GM18519 (cell line): ENCODE data around the gene ESCO1.
"Not testable (repeated sequence)": the region's sequence is repeated elsewhere in the genome, so short reads cannot be mapped to it uniquely, and the experiment has no call there.

Experiments
- ATAC-seq: cut with Tn5 transposase; IDR thresholded peaks from one replicate; pipeline ENCODE4 v1.9.1; 2021; ENCODE audit warnings: mild to moderate bottlenecking, moderate library complexity; ENCODE audit not compliant: unreplicated experiment, low FRiP score

ESCO1 gene, protein sequence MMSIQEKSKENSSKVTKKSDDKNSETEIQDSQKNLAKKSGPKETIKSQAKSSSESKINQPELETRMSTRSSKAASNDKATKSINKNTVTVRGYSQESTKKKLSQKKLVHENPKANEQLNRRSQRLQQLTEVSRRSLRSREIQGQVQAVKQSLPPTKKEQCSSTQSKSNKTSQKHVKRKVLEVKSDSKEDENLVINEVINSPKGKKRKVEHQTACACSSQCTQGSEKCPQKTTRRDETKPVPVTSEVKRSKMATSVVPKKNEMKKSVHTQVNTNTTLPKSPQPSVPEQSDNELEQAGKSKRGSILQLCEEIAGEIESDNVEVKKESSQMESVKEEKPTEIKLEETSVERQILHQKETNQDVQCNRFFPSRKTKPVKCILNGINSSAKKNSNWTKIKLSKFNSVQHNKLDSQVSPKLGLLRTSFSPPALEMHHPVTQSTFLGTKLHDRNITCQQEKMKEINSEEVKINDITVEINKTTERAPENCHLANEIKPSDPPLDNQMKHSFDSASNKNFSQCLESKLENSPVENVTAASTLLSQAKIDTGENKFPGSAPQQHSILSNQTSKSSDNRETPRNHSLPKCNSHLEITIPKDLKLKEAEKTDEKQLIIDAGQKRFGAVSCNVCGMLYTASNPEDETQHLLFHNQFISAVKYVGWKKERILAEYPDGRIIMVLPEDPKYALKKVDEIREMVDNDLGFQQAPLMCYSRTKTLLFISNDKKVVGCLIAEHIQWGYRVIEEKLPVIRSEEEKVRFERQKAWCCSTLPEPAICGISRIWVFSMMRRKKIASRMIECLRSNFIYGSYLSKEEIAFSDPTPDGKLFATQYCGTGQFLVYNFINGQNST

DNA sequence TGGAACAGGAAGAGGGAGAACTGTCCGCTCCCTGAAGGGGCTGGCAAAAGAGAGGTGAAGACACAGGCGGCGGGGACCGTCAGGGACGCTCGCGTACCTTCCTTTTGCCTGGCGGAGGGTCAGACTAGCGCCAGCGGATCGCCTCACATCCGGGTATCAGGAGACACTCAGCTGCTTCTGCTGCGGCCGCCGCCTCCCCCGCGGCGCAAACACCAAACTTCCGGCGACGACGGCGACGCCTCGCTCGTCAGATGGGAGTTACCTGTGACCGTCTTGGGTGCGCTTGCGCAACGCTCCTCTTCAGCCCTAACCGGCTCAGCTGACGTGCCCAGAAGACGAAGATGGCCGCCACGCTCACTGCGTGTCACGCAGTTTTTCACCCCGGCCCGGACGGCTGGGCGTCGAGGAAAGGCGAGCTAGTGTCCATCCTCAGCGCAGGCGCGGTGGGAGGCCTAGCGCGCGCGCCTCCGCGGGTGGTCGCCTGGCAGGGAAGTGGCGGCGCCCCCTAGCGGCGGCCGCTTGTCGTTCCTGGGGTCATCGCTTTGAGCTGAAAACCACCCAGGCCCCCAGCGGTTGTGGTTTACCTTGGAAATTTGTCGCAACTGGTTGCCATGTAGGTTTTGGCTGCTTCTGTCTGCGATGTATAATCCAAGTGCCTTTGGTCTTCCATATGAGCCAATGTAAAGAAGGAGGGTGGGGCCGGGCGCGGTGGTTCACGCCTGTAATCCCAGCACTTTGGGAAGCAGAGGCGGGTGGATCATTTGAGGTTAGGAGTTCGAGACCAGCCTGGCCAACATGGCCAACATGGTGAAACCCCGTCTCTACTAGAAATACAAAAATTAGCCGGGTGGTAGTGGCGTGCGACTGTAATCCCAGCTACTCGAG, at the start of gene ESCO1:
ESCO1 (minus strand) TSS at position 179 of the 885 bp plus-strand sequence. CDS start 25,861 bp downstream, outside the sequence.
- ATAC-seq: peak; percentile 86

DNA sequence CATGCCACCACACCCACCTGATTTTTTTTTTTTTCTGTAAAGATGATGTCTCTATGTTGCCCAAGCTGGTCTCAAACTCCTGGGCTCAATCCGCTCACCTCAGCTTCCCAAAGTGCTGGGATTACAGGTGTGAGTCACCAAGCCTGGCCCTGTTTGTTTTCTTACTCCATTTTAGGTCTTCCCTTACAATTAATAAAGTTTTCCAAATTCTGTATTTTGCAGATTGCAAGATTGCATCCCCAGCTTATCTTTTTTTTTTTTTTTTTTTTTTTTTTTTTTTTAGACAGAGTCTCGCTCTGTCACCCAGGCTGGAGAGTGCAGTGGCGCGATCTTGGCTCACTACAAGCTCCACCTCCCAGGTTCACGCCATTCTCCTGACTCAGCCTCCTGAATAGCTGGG, 39.9 kb upstream of the ESCO1 start:
- ATAC-seq: not testable (repeated sequence)

DNA sequence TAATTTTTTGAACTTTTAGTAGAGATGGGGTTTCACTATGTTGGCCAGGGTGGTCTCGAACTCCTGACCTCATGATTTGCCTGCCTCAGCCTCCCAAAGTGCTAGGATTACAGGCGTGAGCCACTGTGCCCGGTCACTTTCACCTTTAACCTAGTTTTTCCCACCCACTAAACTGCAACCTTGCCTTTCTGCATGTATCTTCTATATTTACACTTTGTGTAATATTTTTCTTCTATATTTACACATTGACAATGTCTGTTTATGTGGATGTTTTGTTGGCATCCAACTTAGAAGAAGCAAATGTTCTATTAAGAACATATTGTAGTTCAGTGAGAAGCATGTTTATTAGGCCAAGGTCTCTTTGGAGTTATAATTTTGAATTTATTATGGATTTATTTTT, 38.3 kb upstream of the ESCO1 start:
- ATAC-seq: no peak

DNA sequence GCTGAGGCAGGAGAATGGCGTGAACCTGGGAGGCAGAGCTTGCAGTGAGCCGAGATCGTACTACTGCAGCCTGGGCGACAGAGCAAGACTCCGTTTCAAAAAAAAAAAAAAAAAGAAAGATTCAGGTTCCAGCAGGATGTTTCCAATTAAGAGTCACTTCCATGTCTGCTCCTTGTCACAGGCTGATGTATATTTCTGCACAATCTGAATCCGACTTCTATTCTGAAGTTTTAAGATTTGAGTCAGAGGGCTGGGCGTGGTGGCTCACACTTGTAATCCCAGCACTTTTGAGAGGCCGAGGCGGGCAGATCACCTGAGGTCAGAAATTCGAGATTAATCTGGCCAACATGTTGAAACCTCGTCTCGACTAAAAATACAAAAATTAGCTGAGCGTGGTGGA, 36.3 kb upstream of the ESCO1 start:
- ATAC-seq: no peak

DNA sequence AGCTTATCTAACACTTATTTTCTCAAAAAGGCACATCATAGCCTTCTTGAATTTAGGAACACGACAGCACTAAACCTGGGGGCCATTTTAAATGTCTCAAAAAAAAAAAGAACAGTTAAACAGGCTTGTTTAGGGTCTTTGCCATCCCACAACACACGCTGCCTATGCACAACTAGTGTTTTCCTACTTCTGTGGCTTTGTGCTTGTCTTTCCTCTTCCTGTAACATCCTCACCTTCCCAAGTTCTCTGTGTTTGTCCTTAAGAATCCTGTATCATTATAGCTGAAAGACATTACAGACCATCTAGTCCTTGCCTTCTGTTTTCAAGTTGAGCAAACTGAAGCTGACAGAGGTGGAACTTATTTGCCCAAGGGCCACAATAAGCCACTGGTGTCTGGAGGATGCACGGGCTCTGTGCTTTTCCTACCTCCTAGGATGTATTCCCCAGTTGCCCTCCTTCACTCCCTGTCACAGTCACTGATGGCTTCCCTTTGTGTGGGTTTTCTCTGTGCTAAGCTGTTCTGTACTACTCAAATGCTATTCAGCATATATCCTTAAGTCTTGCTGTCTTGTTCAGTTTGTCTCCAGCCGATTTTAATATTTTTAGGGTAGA, 34.2 kb upstream of the ESCO1 start:
- ATAC-seq: no peak

DNA sequence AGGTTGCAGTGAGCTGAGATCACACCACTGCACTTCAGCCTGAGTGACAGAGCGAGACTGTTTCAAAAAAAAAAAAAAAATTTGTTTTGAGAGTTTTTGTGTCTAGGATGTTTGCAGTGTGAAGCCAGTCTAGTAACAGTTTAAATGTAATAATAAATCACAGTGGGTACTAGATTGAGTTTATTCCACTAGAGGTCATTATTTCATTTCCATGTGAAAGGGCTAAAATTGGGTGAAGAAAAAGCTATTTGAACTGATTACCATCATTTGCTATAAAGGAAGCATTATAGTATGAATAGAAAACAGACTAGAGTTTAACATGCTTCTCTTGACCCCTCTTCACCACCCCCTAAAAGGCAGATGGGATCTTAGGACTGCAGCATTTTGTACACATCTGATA, 31.9 kb upstream of the ESCO1 start:
- ATAC-seq: no peak

DNA sequence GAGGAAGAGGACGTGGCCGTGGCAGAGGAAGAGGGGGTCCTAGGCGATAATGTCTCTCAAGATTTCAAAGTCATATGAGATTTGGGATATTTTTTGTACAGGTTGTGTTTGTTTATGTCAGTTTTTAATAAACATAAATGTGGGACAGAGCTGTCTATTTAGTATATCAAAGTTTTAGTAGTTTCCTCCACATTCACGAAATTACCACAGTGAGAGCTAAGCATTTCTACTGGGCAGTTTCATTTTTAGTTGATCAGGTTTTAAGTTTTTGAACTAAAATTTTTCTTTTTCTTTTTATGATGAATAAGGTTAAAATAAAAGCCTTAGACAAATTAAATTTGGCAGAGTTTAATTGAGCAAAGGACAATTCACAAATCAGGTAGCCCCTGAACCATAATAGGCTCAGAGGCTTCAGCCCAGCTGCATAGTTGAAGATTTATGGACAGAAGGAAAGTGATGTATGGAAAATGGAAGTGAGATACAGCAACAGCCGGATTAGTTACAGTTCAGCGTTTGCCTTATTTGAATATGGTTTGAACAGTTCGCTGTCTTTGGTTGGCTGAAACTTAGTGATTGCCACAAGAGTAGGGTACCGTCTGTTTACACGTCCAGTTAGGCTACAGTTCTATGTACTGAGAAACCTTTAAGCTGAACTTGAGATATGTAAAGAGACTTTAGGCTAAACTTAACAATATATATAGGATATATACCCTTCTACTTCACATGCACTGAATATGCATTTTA, 28.8 kb upstream of the ESCO1 start:
- peak; percentile 83 for ATAC-seq

DNA sequence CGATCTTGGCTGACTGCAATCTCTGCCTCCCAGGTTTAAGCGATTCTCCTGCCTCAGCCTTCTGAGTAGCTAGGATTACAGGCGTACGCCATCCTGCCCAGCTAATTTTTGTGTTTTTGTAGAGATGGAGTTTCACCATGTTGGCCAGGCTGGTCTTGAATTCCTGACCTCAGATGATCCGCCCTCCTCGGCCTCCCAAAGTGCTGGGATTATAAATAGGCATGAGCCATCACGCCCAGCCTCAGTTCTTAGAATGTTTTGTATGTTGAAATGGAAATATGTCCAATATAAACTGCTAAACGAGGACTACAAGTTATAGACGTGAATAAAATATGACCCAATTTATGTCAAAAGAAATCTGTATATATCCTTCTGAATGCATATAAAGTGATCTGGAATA, 21.1 kb upstream of the ESCO1 start:
- not testable (repeated sequence) for ATAC-seq

DNA sequence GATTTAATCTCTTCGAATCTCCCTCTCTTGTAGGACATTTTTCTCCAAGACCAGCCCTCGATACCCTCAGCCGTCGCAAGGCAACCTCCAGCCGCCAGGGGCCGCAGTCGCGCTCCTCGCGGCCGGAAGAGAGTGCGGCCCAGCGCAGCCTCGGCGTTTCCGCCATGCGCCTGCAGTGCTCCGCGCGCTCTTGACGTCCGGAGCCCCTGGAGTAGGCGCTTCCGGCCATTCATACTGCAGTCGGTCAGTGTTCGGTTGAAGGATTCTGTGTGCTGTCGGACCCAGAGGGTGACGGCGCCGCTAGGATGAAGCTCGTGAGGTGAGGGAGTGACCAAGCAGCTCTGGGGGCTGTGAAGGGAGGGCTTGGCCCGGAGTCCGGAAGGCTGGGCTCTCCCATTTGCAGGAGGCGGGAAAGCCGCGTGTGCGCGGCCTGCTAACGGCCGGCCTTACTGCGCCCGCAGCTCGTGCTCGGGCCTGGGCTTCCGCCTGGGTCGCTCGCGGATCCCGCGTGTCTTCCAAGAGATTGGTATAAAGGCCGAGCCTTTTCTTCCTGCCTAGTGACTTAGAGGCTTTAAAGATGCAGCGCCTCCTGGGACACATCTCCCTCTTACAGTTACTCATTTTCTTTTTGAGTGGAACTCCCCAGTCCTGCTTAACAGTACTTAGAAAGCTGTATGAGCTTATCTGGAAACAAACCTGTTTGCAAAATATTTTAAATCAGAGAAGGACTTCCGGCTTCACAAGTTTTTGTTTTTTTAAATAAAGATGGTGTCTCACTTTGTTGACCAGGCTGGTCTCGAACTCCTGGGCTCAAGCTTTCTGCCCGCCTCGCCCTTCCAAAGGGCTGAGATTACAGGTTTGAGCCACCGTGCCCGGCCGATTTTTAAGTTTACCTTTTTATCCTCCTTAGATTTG, 11.9 kb upstream of the ESCO1 start, which contains the start of gene SNRPD1:
SNRPD1 (plus strand) TSS at position 190 of the 915 bp plus-strand sequence; CDS start at position 306, 116 bp downstream.
- ATAC-seq: peak; percentile 94

DNA sequence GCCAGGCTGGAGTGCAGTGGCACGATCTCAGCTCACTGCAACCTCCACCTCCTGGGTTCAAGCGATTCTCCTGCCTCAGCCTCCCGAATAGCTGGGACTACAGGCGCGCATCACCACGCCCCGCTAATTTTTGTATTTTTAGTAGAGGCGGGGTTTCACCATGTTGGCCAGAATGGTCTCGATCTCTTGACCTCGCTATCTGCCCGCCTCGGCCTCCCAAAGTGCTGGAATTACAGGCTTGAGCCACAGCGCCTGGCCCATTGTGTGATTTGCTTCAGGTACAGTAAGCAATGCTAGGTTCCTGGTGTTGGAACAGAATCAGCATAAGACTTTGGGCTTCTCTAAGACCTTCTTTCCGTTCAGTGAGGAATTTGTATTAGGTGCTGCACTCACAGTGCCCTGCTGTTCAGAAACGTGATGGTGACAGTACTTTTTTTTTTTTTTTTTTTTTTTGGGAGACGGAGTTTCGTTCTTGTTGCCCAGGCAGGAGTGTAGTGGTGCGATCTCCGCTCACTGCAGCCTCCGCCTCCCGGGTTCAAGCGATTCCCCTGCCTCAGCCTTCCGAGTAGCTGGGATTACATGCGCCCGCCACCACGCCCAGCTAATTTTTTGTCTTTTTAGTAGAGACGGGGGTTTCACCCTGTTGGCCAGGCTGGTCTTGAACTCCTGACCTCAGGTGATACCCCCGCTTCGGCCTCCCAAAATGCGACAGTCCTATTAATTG, 11.1 kb upstream of the ESCO1 start:
- not testable (repeated sequence) for ATAC-seq

DNA sequence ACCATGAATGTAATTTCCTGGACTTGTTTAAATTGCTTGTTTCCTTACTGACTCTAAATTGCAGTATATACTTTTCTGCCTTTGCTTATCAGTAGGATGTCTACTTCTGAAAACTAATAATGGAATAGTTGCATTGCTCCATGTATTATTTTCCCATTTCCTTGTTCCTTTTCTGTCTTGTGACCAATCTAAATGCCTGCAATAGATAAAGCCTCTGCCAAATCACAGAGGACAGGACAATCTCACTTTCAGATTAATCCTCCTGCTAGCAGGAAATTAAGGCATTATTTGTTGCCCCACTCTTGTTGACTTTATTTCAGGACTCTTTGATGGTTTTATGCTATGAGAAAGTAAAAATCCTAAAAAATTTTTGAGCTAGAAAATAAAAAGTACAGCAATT, 4.7 kb upstream of the ESCO1 start:
- no peak for ATAC-seq

DNA sequence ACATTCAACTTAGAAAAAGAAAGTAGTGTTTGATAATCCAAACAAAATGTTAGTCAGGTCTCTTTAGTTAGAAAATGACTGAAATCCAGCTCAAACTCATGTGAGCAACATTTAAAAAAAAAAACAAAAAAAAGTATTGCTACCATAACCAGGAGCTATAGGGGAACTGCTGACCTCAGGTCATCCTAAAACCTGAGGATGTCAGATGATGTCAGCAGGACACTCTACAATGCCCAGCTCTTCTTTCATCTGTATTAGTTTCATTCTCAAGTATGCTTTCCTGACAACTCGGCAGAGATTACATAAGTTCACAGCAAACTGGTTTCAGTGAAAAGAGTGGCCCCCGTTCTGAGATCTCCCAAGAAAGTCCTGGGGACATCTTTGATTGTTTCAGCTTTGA, 4.2 kb upstream of the ESCO1 start:
- ATAC-seq: no peak

DNA sequence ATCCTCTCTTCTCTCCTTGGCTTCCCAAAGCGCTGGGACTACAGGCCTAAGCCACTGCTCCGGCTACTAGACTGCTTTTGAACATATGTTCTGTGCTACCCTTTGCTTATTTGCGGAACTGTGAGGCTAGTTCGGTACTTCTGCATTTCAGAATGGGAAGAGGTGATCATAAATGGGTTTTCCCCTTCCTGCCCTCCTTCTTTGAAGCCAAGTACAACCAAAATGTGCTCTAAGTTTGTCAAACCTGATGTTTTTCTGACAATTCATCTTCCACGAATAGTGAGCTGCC, 1.7 kb upstream of the ESCO1 start:
- no peak for ATAC-seq

DNA sequence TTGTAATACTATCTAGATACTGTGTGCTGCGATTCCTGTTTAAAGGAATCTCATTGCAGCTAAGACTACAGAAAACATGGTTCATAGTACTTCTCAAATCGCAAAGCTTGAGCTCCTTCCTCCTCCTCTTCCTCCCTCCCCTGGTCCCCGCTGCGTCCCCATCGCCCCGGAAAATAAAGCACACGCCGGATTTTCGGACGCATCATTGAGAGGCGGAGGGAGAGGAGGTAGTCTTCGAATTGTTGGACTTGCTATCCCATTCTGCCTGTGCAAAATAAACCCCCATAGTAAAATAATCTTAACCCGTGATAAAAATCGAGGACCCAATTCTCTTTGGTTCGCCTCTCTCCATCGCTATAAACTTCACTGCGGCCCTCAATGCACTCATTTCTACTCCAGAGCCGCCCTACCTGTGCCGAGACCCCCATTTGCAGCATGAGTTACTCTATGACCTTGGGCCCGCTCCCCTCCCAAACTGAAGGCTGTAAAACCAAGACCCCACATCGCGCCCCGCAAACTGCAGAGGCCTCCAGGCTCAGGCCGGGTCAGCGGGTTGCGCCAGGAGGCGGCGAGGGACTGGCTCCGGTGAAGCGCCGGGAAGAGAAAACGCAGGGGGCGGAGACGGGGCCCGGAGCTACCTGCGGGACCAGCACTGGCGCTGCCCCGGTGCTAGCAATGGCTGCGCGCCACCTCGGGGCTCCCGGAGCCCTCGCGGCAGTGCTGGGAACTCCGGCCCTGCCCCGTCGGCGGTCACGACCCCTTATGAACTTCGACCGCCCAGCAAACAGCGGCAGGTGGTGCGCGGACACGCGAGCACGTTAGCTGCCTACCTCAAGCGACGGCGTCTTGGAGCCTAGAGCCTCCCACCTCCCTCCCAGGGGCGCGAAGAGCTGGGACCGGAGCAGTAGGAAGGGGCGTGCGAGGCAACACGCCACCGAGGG, 649 bp downstream of the ESCO1 start:
- peak; percentile 24 for ATAC-seq

DNA sequence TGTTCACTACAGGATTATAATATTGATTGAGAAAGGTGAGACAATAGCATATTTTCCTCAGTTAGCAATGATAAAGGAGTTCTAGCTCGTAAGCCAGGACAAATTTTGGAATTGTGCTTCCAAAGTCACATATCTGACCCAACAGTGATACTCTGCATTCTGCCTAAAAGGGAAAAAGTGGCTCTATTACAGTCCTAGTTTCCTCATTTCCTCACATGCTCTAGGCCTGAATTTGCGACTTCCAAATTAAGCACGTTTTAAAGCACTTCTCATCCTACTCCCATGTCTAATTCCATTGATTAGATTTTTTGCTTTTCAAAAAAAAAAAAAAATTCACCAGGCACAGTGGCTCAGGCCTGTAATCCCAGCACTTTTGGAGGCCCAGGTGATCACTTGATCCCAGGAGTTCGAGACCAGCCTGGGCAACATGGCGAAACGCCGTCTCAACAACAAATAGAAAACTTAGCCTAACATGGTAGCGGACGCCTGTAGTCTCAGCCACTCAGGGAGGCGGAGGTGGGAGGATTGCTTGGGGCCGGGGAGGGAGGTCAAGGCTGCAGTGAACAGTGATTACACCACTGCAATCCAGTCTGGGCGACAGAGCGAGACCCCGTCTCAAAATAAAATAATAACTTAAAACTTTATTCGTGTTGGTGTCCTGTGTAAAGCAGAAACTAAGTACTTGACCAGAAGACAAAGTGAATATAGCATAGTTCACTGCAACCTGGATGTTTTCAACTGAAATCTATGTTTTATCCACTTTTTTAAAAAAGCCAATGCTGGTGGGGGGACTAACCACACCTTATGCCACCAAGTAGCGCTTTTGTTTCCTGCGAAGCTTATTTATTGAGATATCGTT, 1.5 kb downstream of the ESCO1 start:
- ATAC-seq: no peak

DNA sequence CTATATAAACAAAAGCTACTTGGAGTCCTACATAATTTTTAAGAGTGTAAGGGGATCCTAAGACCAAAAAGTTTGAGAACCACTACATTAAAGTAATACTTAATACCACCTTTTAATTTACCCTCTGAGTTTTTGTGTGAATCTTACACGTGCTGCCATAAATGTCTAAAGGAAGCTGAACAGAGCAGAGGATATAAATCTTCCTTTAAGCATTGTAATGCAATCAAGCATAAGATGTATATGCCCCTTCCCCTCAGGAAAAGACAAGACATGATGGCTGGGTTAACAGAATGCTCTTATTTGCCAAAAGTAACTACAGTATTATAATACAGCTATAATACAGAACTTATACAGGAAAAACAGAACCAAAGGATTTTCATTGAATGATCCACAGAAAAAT, 2.9 kb downstream of the ESCO1 start:
- no peak for ATAC-seq
